AML-193 (cell line): Measurements from ENCODE around the gene ALKBH1.
"Not testable (repeated sequence)": the region's sequence is repeated elsewhere in the genome, so short reads cannot be mapped to it uniquely, and the experiment has no call there.

Experiments used
- DNase-seq, 2 experiments: peaks; one replicate each; lab custom pipeline; 2025; lab: John Stamatoyannopoulos, UW

ALKBH1 gene, protein sequence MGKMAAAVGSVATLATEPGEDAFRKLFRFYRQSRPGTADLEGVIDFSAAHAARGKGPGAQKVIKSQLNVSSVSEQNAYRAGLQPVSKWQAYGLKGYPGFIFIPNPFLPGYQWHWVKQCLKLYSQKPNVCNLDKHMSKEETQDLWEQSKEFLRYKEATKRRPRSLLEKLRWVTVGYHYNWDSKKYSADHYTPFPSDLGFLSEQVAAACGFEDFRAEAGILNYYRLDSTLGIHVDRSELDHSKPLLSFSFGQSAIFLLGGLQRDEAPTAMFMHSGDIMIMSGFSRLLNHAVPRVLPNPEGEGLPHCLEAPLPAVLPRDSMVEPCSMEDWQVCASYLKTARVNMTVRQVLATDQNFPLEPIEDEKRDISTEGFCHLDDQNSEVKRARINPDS

DNA sequence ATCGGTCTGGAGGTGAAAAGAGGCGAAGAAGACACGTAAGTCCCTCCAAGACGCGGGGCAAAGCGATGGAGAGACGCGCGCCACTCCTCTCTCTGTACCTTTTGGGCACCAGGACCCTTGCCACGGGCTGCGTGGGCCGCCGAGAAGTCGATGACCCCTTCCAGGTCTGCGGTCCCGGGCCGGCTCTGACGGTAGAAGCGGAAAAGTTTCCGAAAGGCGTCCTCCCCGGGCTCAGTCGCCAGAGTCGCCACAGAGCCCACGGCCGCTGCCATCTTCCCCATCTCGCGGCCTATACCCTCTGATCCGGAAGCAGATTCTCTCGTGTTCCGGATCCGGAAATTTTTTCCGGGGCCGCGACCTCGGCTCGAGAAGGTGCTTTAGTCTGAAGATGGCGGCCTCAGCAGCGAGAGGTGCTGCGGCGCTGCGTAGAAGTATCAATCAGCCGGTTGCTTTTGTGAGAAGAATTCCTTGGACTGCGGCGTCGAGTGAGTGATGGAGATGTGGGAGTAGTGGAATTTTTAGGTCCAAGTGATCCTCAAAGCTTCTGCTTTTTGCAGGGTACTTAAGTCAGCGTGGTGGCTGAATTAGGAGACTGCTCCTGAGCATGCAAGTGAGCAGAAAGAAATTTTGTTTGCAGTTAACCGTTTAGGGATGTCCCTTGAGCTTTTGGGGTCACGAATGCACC is at the start of gene ALKBH1, which contains the start of gene SLIRP:
Gene ALKBH1 (minus strand): TSS at position 300 of the 685 bp plus-strand sequence. CDS start 19 bp downstream, at position 281.
Gene SLIRP (plus strand): TSS at position 380 of the 685 bp plus-strand sequence. CDS start 9 bp downstream, at position 389.
- DNase-seq: peak; percentile 81 to 86

GRCh38 chr14:77752799-77753516 is 45.1 kb upstream of the ALKBH1 start:
- no peak for DNase-seq

- no peak for DNase-seq
These were observed 44.4 kb upstream of the ALKBH1 start for GRCh38 chr14:77752266-77752665.

DNA sequence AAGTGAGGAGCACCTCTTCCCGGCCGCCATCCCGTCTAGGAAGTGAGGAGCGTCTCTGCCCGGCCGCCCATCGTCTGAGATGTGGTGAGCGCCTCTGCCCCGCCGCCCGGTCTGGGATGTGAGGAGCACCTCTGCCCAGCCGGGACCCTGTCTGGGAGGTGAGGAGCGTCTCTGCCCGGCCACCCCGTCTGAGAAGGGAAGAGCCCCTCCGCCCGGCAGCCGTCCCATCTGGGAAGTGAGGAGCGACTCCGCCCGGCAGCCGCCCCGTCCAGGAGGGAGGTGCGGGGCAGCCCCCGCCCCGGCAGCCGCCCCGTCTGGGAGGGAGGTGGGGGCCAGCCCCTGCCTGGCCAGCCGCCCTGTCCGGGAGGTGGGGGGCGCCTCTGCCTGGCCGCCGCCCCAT is 39.6 kb upstream of the ALKBH1 start:
- DNase-seq: not testable (repeated sequence)

- no peak for DNase-seq
These were observed 38.4 kb upstream of the ALKBH1 start for GRCh38 chr14:77746064-77746702.

DNA sequence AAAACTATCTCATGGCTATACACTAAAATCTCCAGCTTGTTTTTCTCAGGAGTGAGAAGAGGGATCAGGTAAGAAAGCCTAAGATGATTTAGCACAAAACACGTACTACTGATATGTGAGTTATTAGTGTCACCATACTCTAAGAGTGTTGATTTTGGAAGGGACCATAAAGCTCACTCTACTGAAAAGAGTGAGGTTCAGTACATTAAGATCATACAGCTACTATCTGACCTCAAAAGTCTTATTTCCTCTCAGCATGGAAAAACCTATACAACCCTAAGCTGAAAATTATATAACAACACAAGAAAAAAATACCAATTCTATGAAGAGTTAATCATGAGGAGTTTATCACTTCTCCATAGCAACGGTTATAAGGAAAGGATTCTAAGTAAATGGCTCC is 33.6 kb upstream of the ALKBH1 start:
- DNase-seq: no peak

DNA sequence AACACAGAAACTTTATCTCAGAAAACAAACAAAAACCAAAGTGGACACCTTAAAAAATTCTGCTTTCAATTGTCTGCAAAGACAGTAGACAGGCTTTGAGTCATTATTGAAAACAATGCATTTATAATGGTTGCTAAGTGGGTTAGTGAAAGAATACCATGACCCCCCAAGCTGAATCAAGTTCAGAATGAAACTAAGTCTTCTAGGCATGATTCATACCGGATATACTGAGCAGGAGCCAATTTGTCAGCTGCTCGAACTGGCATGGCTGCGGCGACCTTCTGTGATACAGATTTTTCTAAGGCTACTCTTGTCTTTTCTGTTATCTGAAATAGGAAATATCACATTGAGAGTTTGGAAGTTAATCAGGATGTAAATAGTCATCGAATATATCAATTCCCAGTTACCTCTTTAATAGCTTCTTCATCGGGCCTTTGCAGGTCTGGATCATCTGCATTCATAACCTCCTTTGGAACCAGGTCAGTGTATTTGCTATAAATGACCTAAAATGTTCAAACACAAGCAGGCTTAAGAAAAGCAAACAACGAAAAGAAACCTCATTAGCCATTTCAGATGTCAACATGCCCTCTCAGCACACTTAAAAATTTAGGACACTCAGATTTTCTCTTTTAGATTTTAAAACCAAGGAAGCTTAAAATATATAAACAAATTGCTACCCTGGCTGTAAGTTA is 30.9 kb upstream of the ALKBH1 start:
- no peak for DNase-seq

GRCh38 chr14:77730976-77731497 is 23.2 kb upstream of the ALKBH1 start:
- no peak for DNase-seq

DNA sequence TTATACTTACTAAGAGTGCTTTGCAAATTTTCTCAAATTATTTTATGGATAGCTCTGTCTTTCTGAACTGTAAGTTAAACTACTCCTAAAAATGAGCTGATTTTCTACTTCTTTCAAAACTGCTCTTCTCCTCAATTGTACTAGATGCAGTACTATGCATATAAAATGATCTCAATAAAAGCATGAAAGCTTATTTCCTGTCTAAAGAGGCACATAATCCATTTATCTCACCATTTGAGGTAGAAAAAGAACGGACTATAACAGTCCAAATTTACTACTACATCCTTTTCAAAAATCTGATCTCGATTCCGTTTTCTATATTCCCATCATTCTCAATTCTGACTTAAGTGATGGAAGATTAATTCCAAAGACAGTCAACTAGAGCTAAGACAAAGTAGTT is 14.5 kb upstream of the ALKBH1 start:
- no peak for DNase-seq

GRCh38 chr14:77721437-77721836 is 13.6 kb upstream of the ALKBH1 start:
- DNase-seq: no peak

DNA sequence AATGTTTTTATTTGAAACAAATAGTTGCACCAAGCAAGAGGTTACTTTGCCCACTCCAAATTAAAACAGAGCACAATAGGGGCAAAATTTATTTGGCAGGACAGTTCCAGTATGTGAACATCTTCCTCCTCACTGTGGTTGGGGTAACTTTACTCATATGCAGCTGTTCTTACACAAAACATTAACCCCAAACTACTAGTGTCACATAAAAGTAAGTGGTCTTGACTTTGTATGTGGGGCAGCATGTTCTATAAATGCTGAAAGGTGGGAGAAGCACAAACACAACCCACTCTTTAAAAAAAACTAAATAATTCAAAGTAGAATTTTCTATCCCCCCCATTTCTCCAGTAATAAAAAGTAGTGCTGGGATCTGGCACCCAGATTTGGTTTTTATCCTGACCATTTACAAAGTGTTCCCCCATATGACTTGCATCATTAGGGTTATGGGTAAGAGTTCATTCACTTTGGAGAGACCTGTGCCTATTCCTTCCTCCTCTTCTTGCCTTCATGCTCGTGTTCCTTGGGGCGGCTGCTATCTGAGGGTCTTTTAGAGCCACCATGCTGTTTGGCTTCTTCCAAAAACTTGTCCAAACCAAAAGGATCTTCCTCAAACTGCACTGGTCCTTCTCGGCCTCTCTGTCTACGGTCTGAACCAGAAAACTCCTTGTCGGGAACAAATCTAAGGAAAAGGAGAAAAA is 9.9 kb upstream of the ALKBH1 start:
- no peak for DNase-seq

DNA sequence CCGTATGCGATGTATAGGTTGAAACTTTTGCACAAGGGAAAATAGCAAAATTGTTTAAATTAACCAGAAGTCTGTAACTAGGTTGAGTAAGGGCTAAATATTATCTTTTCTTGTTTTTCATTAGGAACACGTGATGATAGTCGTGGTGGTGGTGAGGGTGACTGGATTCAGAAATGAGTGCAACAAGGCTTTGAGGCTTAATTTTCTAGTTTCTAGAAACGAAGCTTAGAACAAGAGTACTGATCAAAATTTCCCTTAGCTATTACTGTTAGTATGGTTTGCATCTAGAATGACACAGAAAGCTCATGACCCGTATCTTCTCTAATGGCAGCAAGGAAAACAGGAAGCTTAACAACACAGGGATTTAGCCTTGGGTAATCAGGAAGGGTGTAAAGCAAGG is 7.1 kb upstream of the ALKBH1 start:
- DNase-seq: no peak

DNA sequence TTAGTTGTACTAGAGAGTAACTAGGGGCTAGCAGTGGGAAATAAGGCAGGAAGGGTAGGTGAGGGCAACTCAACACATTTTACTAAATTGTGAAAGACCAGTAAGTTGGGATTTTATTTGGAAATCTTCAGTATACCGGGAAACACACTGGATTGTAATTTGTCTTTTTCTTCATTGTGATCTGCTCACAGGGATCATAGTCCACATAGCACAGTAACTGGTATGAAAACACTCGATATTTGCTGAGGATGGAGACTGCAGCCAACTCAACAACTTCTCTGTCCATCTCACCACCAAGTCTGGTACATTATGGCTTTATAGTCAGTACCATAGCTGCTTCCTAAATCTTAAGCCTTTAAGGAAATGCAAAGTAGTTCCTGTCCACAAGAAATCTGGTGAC is 2.5 kb upstream of the ALKBH1 start:
- no peak for DNase-seq

- DNase-seq: no peak
These were observed 1.6 kb upstream of the ALKBH1 start for GRCh38 chr14:77709412-77709811.

- DNase-seq: no peak
These were observed 926 bp upstream of the ALKBH1 start for GRCh38 chr14:77708749-77709148.

DNA sequence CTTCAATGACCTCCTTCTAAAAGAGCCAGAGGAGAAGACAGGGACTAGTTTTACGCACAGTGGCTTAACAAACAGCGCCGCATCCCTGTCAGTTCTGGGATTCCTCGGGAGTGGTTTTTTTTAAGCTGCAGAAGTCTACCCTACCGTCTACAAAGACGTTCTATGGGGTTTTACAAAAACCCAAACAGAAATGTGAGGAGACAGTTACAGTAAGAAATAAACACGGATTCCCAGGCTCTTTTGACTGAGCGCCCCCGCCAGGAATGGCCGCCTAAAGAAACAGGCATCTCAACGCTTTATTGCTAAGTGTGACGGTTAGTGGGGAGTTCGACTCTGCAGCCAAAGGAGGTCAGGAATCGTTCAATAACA is 484 bp downstream of the ALKBH1 start:
- peak; percentile 23 to 52 for DNase-seq

DNA sequence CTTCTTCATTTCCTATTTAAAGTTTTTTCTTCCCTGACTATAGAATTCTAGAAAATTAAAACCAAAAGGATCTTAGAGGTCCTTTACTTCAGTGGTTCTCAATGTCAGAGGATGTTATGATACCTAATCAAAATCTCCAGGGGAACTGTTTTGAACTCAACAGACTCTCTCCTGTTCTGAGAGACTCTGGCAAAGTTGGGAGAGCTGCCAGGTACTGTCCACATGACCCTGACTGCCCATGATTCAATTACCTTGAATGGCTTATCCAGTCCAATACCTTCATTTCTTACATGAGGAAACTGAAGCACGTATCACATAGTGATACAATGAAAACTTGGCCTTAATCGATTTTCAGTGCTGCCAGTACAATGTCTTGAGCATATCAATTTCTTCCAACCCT is 16.6 kb downstream of the ALKBH1 start:
- DNase-seq: no peak

DNA sequence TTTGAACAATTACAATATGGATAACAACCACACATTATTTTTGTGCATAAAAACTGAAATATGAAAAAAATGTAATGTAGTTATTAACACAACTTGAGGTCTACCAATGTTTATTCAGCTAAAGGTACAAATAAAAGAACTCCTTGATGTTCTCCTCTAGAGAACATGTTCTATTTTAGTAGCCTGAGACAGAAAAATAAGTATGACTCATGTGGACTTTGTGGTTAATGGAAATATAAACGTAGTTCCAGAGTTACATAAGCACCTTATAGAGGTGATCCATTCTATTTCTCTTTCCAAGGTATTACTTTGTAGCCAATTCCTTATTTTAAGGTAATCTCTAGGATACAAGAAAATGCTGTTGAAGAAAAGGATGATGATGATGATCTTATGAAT is 25.7 kb downstream of the ALKBH1 start:
- no peak for DNase-seq

GRCh38 chr14:77681196-77682157 is 26.3 kb downstream of the ALKBH1 start:
- DNase-seq: no peak

DNA sequence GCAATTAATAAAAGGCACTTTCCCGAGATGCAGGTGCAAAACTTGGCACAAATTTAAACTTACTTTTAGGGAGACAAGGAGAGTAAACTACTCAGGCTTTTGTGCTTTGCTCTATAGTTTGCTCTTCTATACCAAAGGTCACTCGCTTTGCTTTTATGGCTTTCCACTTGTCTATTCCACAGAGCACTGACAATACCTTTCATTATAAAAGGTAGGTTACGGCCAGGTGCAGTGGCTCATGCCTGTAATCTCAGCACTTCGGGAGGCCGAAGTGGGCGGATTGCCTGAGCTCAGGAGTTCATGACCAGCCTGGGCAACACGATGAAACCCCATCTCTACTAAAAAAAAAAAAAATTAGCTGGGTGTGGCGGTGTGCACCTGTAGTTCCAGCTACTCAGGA is 32.9 kb downstream of the ALKBH1 start:
- no peak for DNase-seq
